GM18517 (cell line): ENCODE data around the gene PSG3.
"Not testable (repeated sequence)": the region's sequence is repeated elsewhere in the genome, so short reads cannot be mapped to it uniquely, and the experiment has no call there.

Experiments
- ATAC-seq: cut with Tn5 transposase; IDR thresholded peaks from one replicate; pipeline ENCODE4 v1.9.1; 2021; ENCODE audit warnings: mild to moderate bottlenecking, moderate library complexity; ENCODE audit not compliant: unreplicated experiment

The PSG3 gene

DNA sequence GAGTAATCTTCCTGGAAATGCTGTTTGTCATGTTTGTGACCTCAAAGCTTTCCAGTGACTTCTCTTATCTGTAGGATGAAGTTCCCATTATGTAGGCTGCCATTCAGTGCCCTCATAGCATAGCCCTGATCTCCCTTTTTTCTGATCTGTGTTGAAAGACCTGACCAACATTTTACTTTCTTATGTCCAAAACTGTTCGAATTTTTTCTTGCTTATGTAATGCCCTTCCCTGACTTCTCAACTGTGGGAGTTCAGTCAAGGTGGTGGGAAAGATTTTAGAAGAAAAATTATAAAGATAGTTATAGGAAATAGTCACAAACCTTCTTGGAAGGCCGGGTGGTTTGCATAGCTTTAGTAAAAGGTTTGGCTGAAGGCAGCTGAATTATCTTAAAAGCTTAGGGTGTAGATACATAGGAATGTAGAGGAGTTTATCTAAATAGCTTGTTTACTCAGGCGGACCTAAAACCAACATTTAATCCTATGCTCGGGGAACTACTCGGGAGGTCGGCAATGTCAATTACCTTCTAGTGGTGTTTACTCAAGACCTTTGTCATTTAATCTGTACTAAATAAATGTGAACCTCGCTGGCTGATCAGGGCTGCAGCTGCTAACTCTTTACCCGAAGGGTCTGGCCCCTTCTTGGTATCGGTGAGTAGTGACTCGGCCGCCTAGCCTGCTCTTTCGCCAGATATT, 44.3 kb downstream of the PSG3 start:
- no peak for ATAC-seq

- ATAC-seq = no peak
Observed at GRCh38 chr19:42693760-42694350, 46.4 kb downstream of the PSG3 start.

- no peak for ATAC-seq
Observed at GRCh38 chr19:42683917-42684513, 56.3 kb downstream of the PSG3 start.

- ATAC-seq = not testable (repeated sequence)
Observed at GRCh38 chr19:42676326-42676725, 64.0 kb downstream of the PSG3 start.

DNA sequence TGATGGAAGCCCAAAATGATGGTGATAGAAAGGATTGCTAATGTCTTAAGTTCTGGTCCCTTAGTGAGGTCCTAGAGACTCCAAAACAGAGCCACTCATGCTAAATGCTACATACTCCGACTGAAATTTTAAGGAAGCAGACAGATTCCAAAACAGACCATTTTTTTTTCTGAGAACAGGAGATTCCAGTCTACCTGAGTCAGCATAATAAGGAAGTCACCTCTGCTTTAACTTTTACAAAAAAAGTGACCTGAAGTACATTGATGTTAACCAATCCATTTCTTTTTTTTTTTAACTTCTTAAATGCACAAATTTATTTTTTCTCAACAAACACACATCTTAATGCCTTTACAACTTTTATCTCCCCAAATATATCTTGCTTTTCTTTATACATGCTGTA, 65.7 kb downstream of the PSG3 start:
- not testable (repeated sequence) for ATAC-seq
